Effector memory CD4-positive, alpha-beta T cell (primary cell): ENCODE data around the gene OR7A17.

Source experiments
- DNase-seq, 3 donors: peaks; one replicate each; pipeline ENCODE4 v3.0.0-alpha.2; 2020
- H3K27ac ChIP-seq: 2 replicates; pipeline ENCODE4 v1.7.0; 2013; ENCODE audit warnings: mild to moderate bottlenecking, low read length, moderate library complexity; ENCODE audit not compliant: insufficient read depth, poor library complexity, severe bottlenecking
- H3K27me3 ChIP-seq: replicated peaks from 2 replicates; pipeline ENCODE4 v1.7.0; 2013; ENCODE audit warnings: mild to moderate bottlenecking, low read length; ENCODE audit not compliant: insufficient read depth, control insufficient read depth, poor library complexity, severe bottlenecking
- H3K36me3 ChIP-seq: 2 replicates; pipeline ENCODE4 v1.7.0; 2013; ENCODE audit warnings: mild to moderate bottlenecking, low read length, moderate library complexity; ENCODE audit not compliant: control insufficient read depth, insufficient read depth
- H3K4me1 ChIP-seq: 2 replicates; pipeline ENCODE4 v1.7.0; 2013; ENCODE audit warnings: low read length, mild to moderate bottlenecking; ENCODE audit not compliant: control insufficient read depth, insufficient read depth, poor library complexity, severe bottlenecking
- H3K4me3 ChIP-seq: 2 replicates; pipeline ENCODE4 v1.7.0; 2013; ENCODE audit warnings: low read length, low read depth, mild to moderate bottlenecking; ENCODE audit not compliant: insufficient read depth, poor library complexity, severe bottlenecking
- H3K9me3 ChIP-seq: 2 replicates; pipeline ENCODE4 v1.7.0; 2013; ENCODE audit warnings: mild to moderate bottlenecking, low read length, moderate library complexity; ENCODE audit not compliant: control insufficient read depth

OR7A17 gene

DNA sequence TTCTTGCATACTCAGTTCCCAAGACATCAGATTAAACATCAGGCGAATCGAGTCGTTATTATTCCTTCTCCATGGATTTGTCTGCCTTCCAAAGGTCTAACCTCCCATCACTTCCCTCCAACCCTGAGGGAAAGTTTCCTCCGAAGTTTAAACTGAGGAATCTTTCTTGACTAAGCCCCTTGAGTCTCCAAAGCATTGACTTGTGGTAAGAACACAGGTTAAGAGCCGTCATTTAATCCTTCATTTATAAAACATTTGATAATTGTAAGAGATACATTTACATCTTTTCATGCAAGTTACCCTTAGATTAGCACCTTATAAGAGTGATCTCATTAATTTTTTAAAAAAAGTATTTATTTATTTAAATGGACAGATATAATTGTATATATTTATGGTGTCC, 37.1 kb downstream of the OR7A17 start, which contains the start of gene OR7A10:
TSS of gene OR7A10 (minus strand) at position 101 of the 400 bp plus-strand sequence. CDS start 7,045 bp downstream, outside the sequence.
- Histone ChIP-seq H3K27me3 (no peaks in the 10 kb centered on the region), H3K9me3 (no peaks in the 10 kb centered on the region), H3K27ac (no peak within 1 kb of the TSS), H3K36me3 (no peaks in the 10 kb centered on the region), H3K4me1 (no peaks in the 10 kb centered on the region), H3K4me3 (no peak within 1 kb of the TSS)
- no peak for DNase-seq

DNA sequence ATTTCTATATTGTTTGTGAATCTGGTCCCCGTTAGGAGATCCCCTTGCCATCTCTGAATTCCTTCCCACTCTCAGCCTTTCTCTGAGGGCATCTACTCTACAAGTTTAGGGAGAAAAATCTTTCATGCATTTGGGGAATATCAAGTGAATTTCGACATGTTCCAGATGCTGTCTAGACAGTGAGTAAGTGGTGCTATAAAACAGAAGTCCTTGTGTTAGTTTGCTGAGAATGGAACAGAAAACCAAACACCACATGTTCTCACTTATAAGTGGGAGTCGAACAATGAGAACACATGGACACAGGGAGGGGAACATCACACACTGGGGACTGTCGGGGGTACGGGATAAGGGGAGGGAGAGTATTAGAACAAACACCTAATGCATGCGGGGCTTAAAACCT, 42.4 kb downstream of the OR7A17 start:
- no peak for DNase-seq
- no peak overlapping the region for H3K27ac ChIP-seq
- no peaks in the 10 kb centered on the region for H3K4me1 ChIP-seq
- H3K27me3 ChIP-seq: no peaks in the 10 kb centered on the region
- no peak overlapping the region for H3K4me3 ChIP-seq
- H3K36me3 ChIP-seq: no peaks in the 10 kb centered on the region
- H3K9me3 ChIP-seq: no peaks in the 10 kb centered on the region

- H3K36me3 ChIP-seq: no peaks in the 10 kb centered on the region
- H3K4me3 ChIP-seq: no peak overlapping the region
- no peak overlapping the region for H3K27ac ChIP-seq
- H3K4me1 ChIP-seq: no peaks in the 10 kb centered on the region
- DNase-seq: no peak
- no peaks in the 10 kb centered on the region for H3K27me3 ChIP-seq
- H3K9me3 ChIP-seq: no peaks in the 10 kb centered on the region
Measured at GRCh38 chr19:14843169-14843568, 42.8 kb downstream of the OR7A17 start.

DNA sequence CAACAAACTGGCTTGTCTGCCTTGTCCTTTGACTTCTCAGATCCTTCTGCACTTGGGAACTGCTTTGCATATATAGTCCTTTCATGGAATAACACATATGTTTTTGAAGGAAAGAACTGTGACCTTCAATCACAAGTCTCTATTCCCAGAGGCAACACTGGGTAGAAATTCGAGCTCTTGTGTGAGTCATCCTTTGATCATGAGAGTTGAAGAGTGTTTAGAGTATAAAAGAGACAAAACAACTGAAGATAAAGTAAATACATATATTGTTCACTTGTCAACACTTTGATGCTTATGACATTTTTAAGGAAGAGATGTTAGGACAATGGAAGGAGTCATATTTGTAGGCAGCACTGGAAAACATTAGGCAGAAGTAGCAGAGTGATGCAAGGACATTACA, 45.7 kb downstream of the OR7A17 start:
- DNase-seq: no peak
- Histone ChIP-seq H3K27me3 (no peaks in the 10 kb centered on the region), H3K4me1 (no peaks in the 10 kb centered on the region), H3K4me3 (no peak overlapping the region), H3K36me3 (no peaks in the 10 kb centered on the region), H3K27ac (no peak overlapping the region), H3K9me3 (no peaks in the 10 kb centered on the region)

DNA sequence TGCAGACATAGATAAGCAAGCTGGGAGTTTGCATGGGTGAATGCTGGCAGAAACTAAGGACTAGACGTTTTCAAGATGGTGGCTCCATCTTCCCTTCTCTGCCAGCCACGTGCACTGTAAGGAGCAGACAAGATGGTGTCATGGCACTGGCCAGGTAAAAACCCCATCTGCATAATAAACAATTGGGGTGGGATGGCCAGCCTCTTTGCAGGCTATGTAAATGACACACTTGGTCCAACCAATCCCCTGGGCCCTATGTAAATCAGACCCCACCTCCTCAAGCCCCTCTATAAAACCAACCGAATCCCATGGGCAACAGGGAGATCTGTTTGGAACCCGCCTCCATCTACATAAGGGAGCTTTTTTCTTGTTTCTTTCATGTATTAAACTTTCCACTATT, 48.5 kb downstream of the OR7A17 start:
- no peak overlapping the region for H3K27ac ChIP-seq
- no peaks in the 10 kb centered on the region for H3K9me3 ChIP-seq
- H3K4me1 ChIP-seq: no peaks in the 10 kb centered on the region
- no peaks in the 10 kb centered on the region for H3K27me3 ChIP-seq
- no peak overlapping the region for H3K4me3 ChIP-seq
- DNase-seq: no peak
- no peaks in the 10 kb centered on the region for H3K36me3 ChIP-seq

- Histone ChIP-seq H3K9me3 (no peaks in the 10 kb centered on the region), H3K4me3 (no peak within 1 kb of the TSS), H3K27me3 (no peaks in the 10 kb centered on the region), H3K4me1 (no peaks in the 10 kb centered on the region), H3K36me3 (no peaks in the 10 kb centered on the region), H3K27ac (no peak within 1 kb of the TSS)
- no peak for DNase-seq
Measured at GRCh38 chr19:14835011-14835410, 50.9 kb downstream of the OR7A17 start, which contains the start of the genes OR7A5 and OR7C1. TSS of gene OR7A5 (minus strand) at chr19:14835185. CDS start at chr19:14828241, 6,944 bp downstream. TSS of gene OR7C1 (minus strand) at chr19:14835185. CDS start at chr19:14800136, 35,049 bp downstream.

GRCh38 chr19:14830702-14831101, 55.2 kb downstream of the OR7A17 start:
- H3K36me3 ChIP-seq: no peaks in the 10 kb centered on the region
- no peak for DNase-seq
- H3K4me3 ChIP-seq: no peak overlapping the region
- H3K27ac ChIP-seq: no peak overlapping the region
- no peaks in the 10 kb centered on the region for H3K27me3 ChIP-seq
- no peaks in the 10 kb centered on the region for H3K4me1 ChIP-seq
- no peaks in the 10 kb centered on the region for H3K9me3 ChIP-seq
